Chondrocyte (in vitro differentiated cells): Measurements from ENCODE around the gene ANKFN1. TPM values are rescaled to one million over a fixed set of nuclear protein-coding genes. Genes with fewer than 3 reads are reported as not detected.

Source experiments
- DNase-seq: peaks from one replicate; pipeline ENCODE4 v3.0.0; 2021; ENCODE audit warnings: mixed read lengths, low spot score
- H3K27ac Mint-ChIP-seq: one replicate; pipeline ENCODE4 v1.8.0; 2021; ENCODE audit warnings: mild to moderate bottlenecking, moderate library complexity, mixed read lengths; ENCODE audit not compliant: unreplicated experiment
- H3K27me3 Mint-ChIP-seq: 2 replicates; pipeline ENCODE4 v1.8.0; 2021; ENCODE audit warnings: low read depth, mixed read lengths
- H3K36me3 Mint-ChIP-seq: 2 replicates; pipeline ENCODE4 v1.8.0; 2021; ENCODE audit warnings: low read depth, mixed read lengths
- H3K4me1 Mint-ChIP-seq: 2 replicates; pipeline ENCODE4 v1.8.0; 2021; ENCODE audit warnings: low read depth, mild to moderate bottlenecking, mixed read lengths
- H3K4me3 Mint-ChIP-seq: one replicate; pipeline ENCODE4 v1.8.0; 2021; ENCODE audit warnings: mild to moderate bottlenecking, moderate library complexity, mixed read lengths; ENCODE audit not compliant: unreplicated experiment
- H3K9me3 Mint-ChIP-seq: 2 replicates; pipeline ENCODE4 v1.8.0; 2021; ENCODE audit warnings: low read depth, mixed read lengths
- total RNA-seq: library from RNA; stranded (reverse); gene quantifications from 3 replicates; pipeline ENCODE4 v1.2.1, GENCODE V29; 2021
- TF ChIP-seq, protein P1 (sequence below): fragments of 200-600 bp; sonication (generic); IDR thresholded peaks from 2 replicates; pipeline ENCODE4 v1.5.0; 2021; ENCODE audit warnings: antibody characterized with exemption, mild to moderate bottlenecking, moderate library complexity

The ANKFN1 gene
- total RNA-seq, 1 donor from 2014 or later = not detected

DNA sequence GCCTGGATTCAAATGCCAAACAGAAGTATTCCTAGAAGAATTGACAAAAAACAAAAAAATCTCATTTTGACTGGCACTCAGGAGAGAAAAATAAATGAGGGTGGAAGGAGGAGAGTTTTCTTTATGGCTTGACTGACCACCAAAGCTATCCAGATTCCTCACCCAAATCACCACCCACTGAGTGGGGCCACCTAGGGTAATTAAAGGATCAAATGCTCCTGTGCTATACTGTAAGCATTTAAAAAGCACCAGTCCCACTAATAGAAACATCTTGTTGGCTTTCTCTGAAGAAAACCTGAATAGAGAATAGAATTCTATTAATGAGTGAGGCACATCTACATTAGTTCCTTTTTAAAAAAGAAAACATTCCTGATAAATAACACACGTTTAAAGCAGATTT is 163.3 kb downstream of the ANKFN1 start:
- no peaks in the 10 kb centered on the region for H3K27me3 Mint-ChIP-seq
- DNase-seq = no peak
- TF ChIP-seq, protein P1, sequence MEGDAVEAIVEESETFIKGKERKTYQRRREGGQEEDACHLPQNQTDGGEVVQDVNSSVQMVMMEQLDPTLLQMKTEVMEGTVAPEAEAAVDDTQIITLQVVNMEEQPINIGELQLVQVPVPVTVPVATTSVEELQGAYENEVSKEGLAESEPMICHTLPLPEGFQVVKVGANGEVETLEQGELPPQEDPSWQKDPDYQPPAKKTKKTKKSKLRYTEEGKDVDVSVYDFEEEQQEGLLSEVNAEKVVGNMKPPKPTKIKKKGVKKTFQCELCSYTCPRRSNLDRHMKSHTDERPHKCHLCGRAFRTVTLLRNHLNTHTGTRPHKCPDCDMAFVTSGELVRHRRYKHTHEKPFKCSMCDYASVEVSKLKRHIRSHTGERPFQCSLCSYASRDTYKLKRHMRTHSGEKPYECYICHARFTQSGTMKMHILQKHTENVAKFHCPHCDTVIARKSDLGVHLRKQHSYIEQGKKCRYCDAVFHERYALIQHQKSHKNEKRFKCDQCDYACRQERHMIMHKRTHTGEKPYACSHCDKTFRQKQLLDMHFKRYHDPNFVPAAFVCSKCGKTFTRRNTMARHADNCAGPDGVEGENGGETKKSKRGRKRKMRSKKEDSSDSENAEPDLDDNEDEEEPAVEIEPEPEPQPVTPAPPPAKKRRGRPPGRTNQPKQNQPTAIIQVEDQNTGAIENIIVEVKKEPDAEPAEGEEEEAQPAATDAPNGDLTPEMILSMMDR = no peak
- H3K4me1 Mint-ChIP-seq = peaks cover 12% of the 10 kb centered on the region
- H3K4me3 Mint-ChIP-seq = no peak overlapping the region
- H3K36me3 Mint-ChIP-seq = no peaks in the 10 kb centered on the region
- H3K27ac Mint-ChIP-seq = no peak overlapping the region
- no peaks in the 10 kb centered on the region for H3K9me3 Mint-ChIP-seq

DNA sequence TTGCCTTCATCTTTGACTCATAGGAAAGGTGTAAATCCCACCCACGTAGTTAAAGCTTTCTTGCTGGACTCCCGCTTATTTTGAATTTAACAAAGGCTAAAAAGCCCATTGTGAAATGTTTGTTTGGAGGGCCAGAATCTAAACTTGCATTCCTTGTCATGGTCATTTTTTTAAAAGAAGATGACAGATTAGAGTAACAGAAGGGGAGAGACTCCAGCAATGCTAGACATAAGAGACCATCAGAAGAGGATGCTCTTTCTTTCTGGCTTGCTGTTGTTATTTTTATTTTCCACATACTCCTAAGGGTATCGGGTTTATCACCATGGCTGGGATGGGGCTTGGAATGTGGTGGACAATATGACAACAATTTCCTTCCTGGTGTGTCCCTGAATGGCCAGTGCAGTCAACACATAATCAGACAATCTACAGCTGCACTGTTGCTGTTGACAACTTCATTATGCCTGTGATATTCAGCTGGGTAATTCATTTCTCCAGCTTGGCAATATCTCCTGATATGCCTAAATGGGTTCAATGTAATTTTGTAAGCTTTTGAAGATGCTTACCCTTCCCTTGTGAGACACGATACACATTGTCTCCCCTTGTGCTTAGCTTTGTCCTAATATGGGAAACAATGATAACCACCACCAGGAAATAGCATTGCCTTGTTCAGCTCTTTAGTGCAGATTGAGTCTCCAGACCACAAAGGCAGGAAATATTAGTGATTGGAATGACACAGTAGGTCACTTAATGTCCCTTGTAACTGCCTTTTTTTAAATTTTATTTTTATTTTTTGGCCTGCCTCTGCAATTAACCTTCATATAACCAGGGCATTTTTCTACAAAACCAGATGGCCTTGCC is 164.3 kb downstream of the ANKFN1 start:
- Mint-ChIP-seq H3K4me1 (peaks cover 12% of the 10 kb centered on the region), H3K9me3 (no peaks in the 10 kb centered on the region), H3K4me3 (no peak overlapping the region), H3K27me3 (peaks cover 6% of the 10 kb centered on the region), H3K36me3 (no peaks in the 10 kb centered on the region), H3K27ac (no peak overlapping the region)
- TF ChIP-seq, protein P1 = no peak
- DNase-seq = no peak

DNA sequence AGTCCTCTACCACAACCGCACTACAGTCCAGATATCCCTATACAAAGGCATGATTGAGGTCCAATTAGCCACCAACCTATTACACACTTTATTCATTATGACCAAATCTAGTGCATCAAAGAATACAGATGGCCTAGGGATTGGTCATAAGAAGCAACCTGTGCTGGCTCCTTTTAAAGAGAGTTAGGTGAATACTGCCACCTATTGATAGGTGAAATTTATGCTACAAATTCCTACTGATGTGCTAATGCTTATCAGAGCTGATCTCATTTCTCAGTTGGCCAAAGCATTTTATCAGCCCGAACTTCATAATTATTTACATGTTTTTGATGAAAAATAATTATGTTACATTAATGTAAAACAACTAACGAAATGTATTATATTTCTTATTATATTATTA is 166.3 kb downstream of the ANKFN1 start:
- H3K27ac Mint-ChIP-seq = no peak overlapping the region
- peaks cover 12% of the 10 kb centered on the region for H3K4me1 Mint-ChIP-seq
- H3K36me3 Mint-ChIP-seq = no peaks in the 10 kb centered on the region
- TF ChIP-seq, protein P1 = peak; percentile 87
- H3K4me3 Mint-ChIP-seq = no peak overlapping the region
- peaks cover 11% of the 10 kb centered on the region for H3K27me3 Mint-ChIP-seq
- H3K9me3 Mint-ChIP-seq = no peaks in the 10 kb centered on the region
- no peak for DNase-seq

DNA sequence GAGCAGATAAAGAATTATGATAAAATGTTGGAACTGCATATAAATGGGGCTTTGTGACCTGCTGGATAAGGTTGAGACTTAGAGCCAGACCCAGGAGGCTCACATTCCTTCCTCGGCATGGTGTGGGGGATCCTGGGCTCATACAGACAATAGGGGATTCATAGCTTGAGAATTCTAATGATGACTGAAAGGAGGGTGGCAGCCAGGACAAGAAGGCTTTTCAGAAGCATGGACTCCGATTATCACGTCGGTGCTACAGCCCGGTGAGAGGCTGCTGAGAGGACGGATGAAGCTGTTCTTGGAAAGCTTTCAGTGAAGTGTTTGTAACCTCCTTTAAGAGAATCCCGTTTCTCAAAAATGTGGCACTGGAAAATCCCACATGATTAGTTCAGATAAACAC is 167.2 kb downstream of the ANKFN1 start:
- Mint-ChIP-seq H3K4me3 (no peak overlapping the region), H3K27ac (no peak overlapping the region), H3K9me3 (no peaks in the 10 kb centered on the region), H3K27me3 (peaks cover 12% of the 10 kb centered on the region), H3K36me3 (no peaks in the 10 kb centered on the region), H3K4me1 (peaks cover 12% of the 10 kb centered on the region)
- TF ChIP-seq, protein P1 = no peak
- DNase-seq = no peak

DNA sequence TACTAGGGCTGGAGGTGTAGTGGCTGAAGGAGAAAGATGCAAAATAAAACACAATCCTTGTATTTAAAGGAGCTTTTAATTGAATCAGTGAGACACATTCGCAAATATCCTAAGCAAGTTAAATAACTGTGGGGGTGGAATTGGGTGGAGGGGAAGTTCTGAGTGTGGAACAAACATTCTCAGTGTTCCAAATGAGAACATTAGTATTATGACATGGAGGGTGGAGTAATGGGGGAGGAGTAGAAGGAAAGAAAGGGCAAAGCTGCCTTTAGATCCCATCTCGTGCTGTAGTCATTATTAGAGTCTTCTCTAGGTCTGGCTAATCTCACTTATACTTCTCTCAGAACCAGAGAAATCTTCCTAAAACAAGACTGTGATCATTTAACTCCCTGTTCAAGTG is 169.7 kb downstream of the ANKFN1 start:
- H3K9me3 Mint-ChIP-seq = no peaks in the 10 kb centered on the region
- H3K27ac Mint-ChIP-seq = no peak overlapping the region
- no peak for DNase-seq
- peaks cover 16% of the 10 kb centered on the region for H3K27me3 Mint-ChIP-seq
- H3K4me1 Mint-ChIP-seq = peaks cover 12% of the 10 kb centered on the region
- H3K4me3 Mint-ChIP-seq = no peak overlapping the region
- TF ChIP-seq, protein P1 = no peak
- no peaks in the 10 kb centered on the region for H3K36me3 Mint-ChIP-seq
